HG02763 (cell line): ENCODE results near the gene PYGB.
"Not testable (repeated sequence)": the region's sequence is repeated elsewhere in the genome, so short reads cannot be mapped to it uniquely, and the experiment has no call there.

ENCODE experiments used
- ATAC-seq: cut with Tn5 transposase; IDR thresholded peaks from one replicate; pipeline ENCODE4 v1.9.1; 2021; ENCODE audit warnings: mild to moderate bottlenecking, moderate library complexity; ENCODE audit not compliant: unreplicated experiment

The PYGB gene

GRCh38 chr20:25247518-25247955 is 348 bp upstream of the PYGB start:
- ATAC-seq = peak; percentile 30

GRCh38 chr20:25248786-25249172 is 894 bp downstream of the PYGB start:
- no peak for ATAC-seq

DNA sequence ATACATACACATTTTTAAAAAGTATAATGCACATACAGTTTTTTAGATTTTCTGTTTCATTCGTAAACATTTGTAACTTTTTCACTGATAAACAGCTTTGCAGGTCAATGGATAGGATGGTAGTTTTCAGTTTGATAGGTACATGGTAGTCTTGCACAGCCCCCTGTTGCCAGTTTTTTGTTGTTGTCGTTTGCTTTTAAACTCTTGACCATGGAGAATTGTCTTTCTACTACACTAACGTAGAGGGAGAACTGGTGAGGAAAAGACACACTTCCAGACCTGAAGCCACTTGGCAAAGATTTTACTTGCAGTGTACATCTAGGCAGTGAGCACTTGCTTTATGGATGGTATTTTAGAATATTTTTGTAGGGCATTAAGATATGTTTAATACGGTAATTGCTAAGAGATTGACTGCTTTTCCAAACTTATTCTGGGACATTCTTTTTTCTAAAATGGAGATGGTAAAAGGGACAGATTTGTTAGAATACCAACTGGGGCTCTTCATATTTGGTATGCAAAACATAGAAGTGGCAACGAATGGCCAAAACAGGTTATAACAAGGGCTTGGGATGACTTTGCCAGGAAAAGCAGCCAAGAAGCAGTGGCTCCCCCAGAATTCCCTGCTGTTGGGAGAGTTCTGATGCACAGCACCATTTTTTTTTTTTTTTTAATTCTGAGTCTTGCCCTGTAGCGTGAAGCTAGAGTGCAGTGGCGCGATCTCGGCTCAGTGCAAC is 1.5 kb downstream of the PYGB start:
- no peak for ATAC-seq

- no peak for ATAC-seq
Measured at GRCh38 chr20:25250508-25250907, 2.6 kb downstream of the PYGB start.

- no peak for ATAC-seq
Measured at GRCh38 chr20:25251019-25251418, 3.1 kb downstream of the PYGB start.

DNA sequence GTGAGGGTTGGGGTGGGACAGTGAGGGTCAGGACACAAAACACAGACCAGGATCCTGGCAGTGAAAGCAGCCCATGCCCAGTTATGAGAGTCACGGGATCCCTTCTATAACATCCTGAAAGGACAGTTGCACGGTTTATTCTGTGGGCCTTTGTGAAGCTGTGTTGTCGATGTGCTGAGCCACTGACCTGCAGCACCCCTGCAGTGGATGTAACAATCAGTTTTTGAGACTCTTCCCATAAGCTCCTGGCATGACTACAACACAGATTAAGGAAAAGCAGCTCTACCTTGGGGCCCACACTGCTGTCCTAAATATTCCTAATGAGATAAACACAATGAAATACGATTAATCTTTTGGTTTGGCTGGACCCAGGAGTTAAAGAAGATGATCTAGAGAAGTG is 3.7 kb downstream of the PYGB start:
- no peak for ATAC-seq

- ATAC-seq = no peak
Measured at GRCh38 chr20:25252230-25252651, 4.4 kb downstream of the PYGB start.

DNA sequence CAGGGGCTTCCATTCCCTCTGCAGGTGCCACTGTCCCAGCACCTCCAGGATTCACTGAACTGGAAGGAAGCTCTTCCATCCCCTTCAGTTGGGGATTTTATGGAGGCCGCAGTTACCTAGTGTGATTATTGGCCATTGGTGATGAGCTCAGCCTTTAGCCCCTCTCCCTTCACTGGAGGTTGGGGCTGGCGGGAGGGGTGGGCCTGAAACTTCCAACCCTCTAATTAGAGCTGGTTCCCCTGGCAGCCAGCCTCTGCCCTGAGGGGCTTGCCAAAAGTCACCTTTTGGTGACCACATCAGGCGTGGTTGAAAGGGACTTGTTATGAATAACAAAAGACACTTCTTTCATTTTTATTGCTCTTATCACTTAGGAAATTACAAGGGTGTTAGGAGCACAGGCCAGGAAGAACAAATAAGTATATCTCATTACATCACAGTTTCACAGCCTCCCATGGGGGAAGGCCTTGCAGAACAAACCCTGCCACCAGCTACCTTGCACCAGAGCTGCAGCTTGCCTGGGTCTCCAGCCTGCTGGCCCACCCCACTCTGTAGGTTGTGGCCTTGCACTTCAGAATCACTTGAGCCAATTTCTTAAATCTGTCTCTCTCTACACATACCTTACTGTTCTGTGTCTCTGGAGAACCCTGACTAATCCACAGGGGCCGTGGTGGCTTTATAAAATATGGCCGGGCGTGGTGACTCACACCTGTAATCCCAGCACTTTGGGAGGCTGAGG is 5.0 kb downstream of the PYGB start:
- ATAC-seq = no peak

DNA sequence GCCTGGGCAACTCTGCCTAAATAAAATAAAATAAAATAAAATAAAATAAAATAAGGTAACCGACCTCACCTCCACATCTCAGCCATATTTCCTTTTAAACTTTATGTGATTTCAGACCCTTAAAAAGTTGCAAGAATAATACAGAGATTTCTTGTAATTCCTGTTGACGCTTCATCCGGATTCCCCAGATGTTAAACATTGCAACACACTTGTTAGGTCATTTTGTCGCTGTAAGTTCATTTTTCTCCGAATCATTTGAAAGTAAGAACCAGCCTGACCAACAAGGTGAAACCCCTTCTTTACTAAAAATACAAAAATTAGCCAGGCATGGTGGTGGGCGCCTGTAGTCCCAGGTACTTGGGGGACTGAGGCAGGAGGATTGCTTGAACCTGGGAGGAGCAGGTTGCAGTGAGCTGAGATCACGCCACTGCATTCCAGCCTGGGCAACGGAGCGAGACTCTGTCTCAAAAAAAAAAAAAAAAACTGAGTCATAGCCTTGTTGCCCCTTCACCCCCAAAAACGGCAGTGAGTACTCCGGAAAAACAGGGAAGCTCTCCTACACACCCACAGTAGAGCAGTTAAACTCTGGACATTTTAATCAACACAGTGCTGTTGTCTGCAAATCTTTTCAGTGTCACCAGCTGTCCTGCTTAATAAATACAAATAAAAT is 5.9 kb downstream of the PYGB start:
- no peak for ATAC-seq

GRCh38 chr20:25254571-25254970 is 6.7 kb downstream of the PYGB start:
- no peak for ATAC-seq

- no peak for ATAC-seq
Measured at GRCh38 chr20:25254986-25255680, 7.2 kb downstream of the PYGB start.

- no peak for ATAC-seq
Measured at GRCh38 chr20:25256226-25256859, 8.5 kb downstream of the PYGB start.

DNA sequence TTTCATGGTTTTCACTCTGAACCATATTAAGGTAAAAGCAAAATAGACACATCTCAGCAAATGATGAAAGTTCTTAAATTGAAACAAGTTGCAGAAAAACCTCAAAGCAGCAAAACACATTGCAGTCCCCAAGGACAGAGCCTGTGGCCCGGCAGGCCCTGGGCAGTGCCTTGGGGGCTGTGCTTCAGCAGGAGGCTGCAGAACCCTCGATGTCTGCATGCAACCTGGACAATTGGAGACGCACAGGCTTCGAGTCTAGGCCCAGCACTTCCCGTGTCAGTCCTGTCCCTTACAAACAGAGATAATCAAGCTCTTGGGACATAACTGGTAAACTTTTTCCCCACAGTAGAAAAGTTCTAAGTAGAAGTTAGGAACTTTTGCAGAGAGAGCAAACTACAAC is 9.2 kb downstream of the PYGB start:
- no peak for ATAC-seq

GRCh38 chr20:25257756-25258475 is 10.0 kb downstream of the PYGB start:
- no peak for ATAC-seq

DNA sequence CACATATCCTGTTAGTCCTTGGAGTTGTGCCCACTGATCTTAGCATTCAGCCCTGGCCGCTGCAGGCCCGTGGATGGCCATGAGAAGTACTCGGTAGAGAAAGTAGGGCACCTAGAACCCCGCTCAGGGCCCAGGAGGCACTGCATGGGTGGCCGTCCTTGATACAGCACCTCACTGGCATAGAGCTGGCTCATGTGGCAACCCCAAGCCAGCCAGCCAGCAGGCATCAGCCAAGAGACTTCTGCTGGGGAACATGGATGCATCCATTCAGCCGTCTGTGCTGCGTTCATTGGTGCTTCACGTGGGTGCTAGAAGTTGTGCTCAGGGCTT is 10.6 kb downstream of the PYGB start:
- no peak for ATAC-seq

DNA sequence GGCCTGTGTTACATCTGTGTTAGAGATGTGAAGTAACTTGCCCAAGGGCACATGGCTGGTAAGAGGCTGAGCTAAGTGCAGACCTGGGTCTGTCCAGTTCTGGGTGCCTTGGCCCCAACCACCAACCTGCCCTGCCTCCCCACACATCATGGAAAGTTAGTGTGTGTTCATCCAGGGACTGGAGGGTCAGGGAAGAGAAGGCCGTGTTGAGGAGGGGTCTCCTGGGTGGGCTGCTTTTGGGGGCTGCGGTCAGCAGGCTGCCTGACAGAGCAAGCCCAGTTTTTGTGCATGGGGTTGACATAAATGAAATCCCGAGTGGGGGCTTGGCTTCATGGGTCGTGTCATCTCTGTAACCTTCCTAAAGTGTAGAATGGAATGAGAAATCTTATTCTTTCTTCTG is 10.9 kb downstream of the PYGB start:
- no peak for ATAC-seq

GRCh38 chr20:25259358-25259757 is 11.5 kb downstream of the PYGB start:
- ATAC-seq = no peak

DNA sequence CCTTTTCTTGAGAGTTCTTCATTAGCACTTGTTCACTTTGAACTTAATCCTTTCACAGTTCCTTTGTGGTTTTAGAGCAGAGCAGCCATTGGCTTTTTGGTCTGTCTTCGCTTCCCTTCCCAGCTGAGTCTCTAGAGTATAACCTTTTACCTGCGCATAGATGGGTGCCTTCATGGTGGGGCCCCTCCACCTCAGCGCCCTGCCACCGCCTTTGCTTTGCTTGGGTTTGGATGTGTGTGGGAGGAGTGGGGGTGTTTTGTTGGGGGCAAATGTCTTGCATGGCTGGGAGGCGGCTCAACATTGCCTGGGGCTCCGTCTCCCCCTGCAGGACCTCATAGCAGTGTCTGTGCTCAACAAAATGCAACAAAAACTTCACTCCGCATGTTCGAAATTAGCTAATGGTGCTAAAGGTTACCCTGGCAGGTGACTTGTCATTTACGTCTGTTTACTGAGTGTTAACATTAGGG is 11.9 kb downstream of the PYGB start:
- no peak for ATAC-seq

DNA sequence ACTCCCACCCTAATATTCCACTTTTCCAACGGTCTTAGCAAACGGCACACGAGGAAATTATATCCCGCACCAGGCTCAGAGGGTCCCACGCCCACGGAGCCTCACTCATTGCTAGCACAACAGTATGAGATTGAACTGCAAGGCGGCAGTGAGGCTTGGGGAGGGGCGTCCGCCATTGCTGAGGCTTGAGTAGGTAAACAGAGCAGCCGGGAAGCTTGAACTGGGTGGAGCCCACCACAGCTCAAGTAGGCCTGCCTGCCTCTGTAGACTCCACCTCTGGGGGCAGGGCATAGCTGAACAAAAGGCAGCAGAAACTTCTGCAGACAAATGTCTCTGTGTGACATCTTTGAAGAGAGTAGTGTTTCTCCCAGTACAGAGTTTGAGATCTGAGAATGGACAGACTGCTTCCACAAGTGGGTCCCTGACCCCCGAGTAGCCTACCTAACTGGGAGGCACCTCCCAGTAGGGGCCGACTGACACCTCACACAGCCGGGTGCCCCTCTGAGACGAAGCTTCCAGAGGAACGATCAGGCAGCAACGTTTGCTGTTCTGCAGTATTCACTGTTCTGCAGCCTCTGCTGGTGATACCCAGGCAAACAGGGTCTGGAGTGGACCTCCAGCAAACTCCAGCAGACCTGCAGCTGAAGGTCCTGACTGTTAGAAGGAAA is 13.0 kb downstream of the PYGB start:
- ATAC-seq = not testable (repeated sequence)
